Measurements from ENCODE around the gene HSD17B1.

GRCh38 chr17:42563543-42563942 is 10.8 kb downstream of the HSD17B1 start:
- TF ChIP-seq POLR2AphosphoS5 (IDR thresholded peaks at IDR 0.05), result no peak
- TF ChIP-seq CTCF (IDR thresholded peaks at IDR 0.05; ENCODE audit: poor library complexity, severe bottlenecking), result no peak
- TF ChIP-seq REST (IDR thresholded peaks at IDR 0.05; ENCODE audit: borderline replicate concordance), result no peak
- TF ChIP-seq EZH2 (IDR thresholded peaks at IDR 0.05; ENCODE audit: borderline replicate concordance, insufficient read depth, low read length, poor library complexity, severe bottlenecking), result no peak
- TF ChIP-seq SMC3 (conservative IDR thresholded peaks at IDR 0.05; ENCODE audit: poor library complexity), result no peak
- no peak for TF ChIP-seq RAD21 (conservative IDR thresholded peaks at IDR 0.05)
- TF ChIP-seq EP300 (conservative IDR thresholded peaks at IDR 0.05; ENCODE audit: poor library complexity, severe bottlenecking), result no peak
- TF ChIP-seq MXI1 (conservative IDR thresholded peaks at IDR 0.05; ENCODE audit: poor library complexity, severe bottlenecking), result no peak
- TF ChIP-seq TAF1 (IDR thresholded peaks at IDR 0.05; ENCODE audit: low read depth), result no peak

All from neural cell (in vitro differentiated cells).